Measurements from ENCODE around the gene REEP3. TPM values are rescaled to one million over a fixed set of nuclear protein-coding genes. Genes with fewer than 3 reads are reported as not detected.
A peak's percentile ranks its signal among the peaks of the same experiment; 100 is the strongest.

Gene REEP3
- total and polyA plus RNA-seq, 2 of the 4 experiments (the other 2 are of a cell fraction): 11.7 to 28.9 TPM

DNA sequence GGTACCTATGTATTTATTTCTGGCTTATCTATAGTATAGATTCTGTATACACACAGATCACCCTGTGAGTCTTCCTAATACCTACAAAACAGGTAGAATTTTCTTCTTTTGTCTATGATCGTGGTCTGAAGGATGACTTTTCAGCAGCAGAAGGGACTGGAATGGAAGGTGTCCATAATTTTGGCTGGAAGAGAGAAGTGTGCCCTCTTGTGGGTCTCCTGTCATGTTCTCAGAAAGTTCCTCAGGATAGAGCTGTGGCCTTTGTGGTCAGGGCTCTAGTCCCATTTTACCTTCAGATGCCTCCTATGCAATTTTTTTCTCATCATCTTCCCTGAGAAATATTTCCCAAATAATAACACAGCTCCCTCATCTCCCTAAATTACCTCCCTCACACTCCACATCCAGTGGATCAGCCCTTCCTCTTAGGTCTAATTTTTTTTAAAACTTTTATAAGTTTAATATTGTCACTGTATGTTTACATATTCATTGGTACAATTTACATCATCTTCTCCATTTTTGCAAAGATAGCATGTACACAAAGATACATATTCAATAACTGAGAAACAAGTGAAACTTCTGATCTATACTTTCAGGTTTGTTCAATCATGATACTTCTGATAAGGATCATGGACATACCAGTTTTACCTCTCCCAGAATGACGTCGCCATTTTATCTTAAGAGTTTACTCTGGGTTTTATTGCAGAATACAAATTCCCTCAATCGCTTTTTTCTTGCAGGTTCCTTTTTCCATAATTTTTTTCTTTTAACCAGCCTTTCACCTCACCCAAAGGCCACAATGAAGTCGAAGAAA, 112.7 kb downstream of the REEP3 start:
- Histone ChIP-seq H4K5ac (ENCODE audit: low read depth, low read length) (no peak overlapping the region), H2BK120ac (ENCODE audit: low read depth, low read length) (no peak overlapping the region), H3K4me3 (ENCODE audit: insufficient read depth, low read depth, low read length) (no peak overlapping the region), H3K56ac (ENCODE audit: extremely low read depth, insufficient read depth, low read length) (no peak overlapping the region), H2BK20ac (ENCODE audit: low read depth, low read length) (no peak overlapping the region), H3K9ac (ENCODE audit: low read depth, low read length) (no peak overlapping the region), H2AFZ (replicated peaks; ENCODE audit: low read length, poor library complexity) (no peak overlapping the region), H3K14ac (replicated peaks; ENCODE audit: low read depth, low read length) (no peak overlapping the region), H3K79me1 (ENCODE audit: low read depth in 1 of 2, low read length in 2 of 2) (peaks cover 0 to 5% of the 10 kb centered on the region in 2 experiments; a peak in 2 of 4 replicates), H2BK15ac (ENCODE audit: low read depth, low read length) (no peak overlapping the region), H3K27ac (ENCODE audit: insufficient read depth, low read length) (no peak overlapping the region), H2AK9ac (replicated peaks; ENCODE audit: low read depth, low read length, poor library complexity) (no peak overlapping the region), H3K27me3 (ENCODE audit: control insufficient read depth, insufficient read depth, low read length) (no peaks in the 10 kb centered on the region), H3K4me2 (ENCODE audit: low read depth, low read length) (no peak overlapping the region), H2BK5ac (ENCODE audit: low read depth, low read length, poor library complexity, severe bottlenecking) (no peak overlapping the region), H3K18ac (ENCODE audit: low read depth, low read length) (no peak overlapping the region), H3K9me3 (ENCODE audit: control insufficient read depth, insufficient read depth, low read length) (no peaks in the 10 kb centered on the region), H3K36me3 (ENCODE audit: control insufficient read depth, insufficient read depth, low read length) (no peaks in the 10 kb centered on the region), H4K8ac (ENCODE audit: low read depth in 2 of 2, low read length in 2 of 2) (no peak overlapping the region), H3K23ac (ENCODE audit: low read depth, low read length) (no peak overlapping the region), H3K4me1 (ENCODE audit: control insufficient read depth, insufficient read depth, low read length) (no peaks in the 10 kb centered on the region), H4K91ac (ENCODE audit: insufficient read depth, low read depth, low read length) (no peak overlapping the region), H3K4ac (ENCODE audit: low read depth, low read length) (no peak overlapping the region), H4K20me1 (ENCODE audit: insufficient read depth, low read length) (no peaks in the 10 kb centered on the region), H3K9me1 (ENCODE audit: insufficient read depth, low read length) (peaks cover 6% of the 10 kb centered on the region; the same call in 1 of the 2 replicates), H2AK5ac (ENCODE audit: low read depth, low read length) (no peak overlapping the region)
- POLR2A ChIA-PET (ENCODE audit: unreplicated experiment): no interaction called here
- in situ Hi-C loops (cut with MboI; ENCODE audit: low sequenced_read_pairs): loop anchor here (5.0 kb wide), 2 partner anchors 78 to 447 kb away; no protein-coding TSS in a partner anchor
- no TSS peak for BruUV-seq (replicated peaks)
- DNase-seq (peak; percentile 52), ATAC-seq (ENCODE audit: low read depth) (no peak)
- intact Hi-C loops (cut with micrococcal nuclease): loop anchor here (1.0 kb wide), 1 partner anchor 417 kb away; no protein-coding TSS in a partner anchor
- CTCF ChIA-PET: interaction anchor here (0.6 to 2.7 kb wide), 7 partner anchors 15 to 473 kb away, joined by 3 to 21 read pairs (median 4); no protein-coding TSS in a partner anchor
- dilution Hi-C loops (cut with HindIII; ENCODE audit: low sequenced_read_pairs, unreplicated experiment): no loop called here
- WGBS, 2 experiments (ENCODE audit: extremely low coverage in 2 of 2, insufficient read length in 1 of 2): no CpG with 5 or more reads among the region's 5 CpGs
- TF ChIP-seq CHD1 (IDR thresholded peaks at IDR 0.05; ENCODE audit: low read depth, low read length): no peak
- no peak for TF ChIP-seq CEBPB (IDR thresholded peaks at IDR 0.05; ENCODE audit: low read depth, low read length)
- no peak for TF ChIP-seq RCOR1 (IDR thresholded peaks at IDR 0.05; ENCODE audit: insufficient replicate concordance, low read length)
- no peak for TF ChIP-seq FOS (IDR thresholded peaks at IDR 0.05; ENCODE audit: low read depth, low read length)
- TF ChIP-seq USF2 (IDR thresholded peaks at IDR 0.05; ENCODE audit: low read depth, low read length): no peak
- no peak for TF ChIP-seq BHLHE40 (IDR thresholded peaks at IDR 0.05; ENCODE audit: low read depth, low read length)
- no peak for TF ChIP-seq ELK1 (IDR thresholded peaks at IDR 0.05; ENCODE audit: borderline replicate concordance, low read depth, low read length)
- TF ChIP-seq SMC3 (IDR thresholded peaks at IDR 0.05; ENCODE audit: low read depth, low read length): peak; percentile 55
- no peak for TF ChIP-seq MAZ (IDR thresholded peaks at IDR 0.05; ENCODE audit: borderline replicate concordance, low read depth, low read length)
- no peak for TF ChIP-seq POLR2A (IDR thresholded peaks at IDR 0.05; ENCODE audit: low read depth, low read length)
- TF ChIP-seq RFX5 (IDR thresholded peaks at IDR 0.05; ENCODE audit: low read depth, low read length): no peak
- no peak for TF ChIP-seq NFE2L2 (IDR thresholded peaks at IDR 0.05; ENCODE audit: low read depth, low read length)
- TF ChIP-seq CTCF (conservative IDR thresholded peaks at IDR 0.05; ENCODE audit: low read depth, low read length): peak; percentile 53
- peak; percentile 63 for TF ChIP-seq RAD21 (IDR thresholded peaks at IDR 0.05; ENCODE audit: low read length)
- TF ChIP-seq MAFK (IDR thresholded peaks at IDR 0.05; ENCODE audit: low read depth, low read length): no peak

Data from IMR-90 (cell line).